Fibroblast of the conjunctiva (primary cell): Measurements from ENCODE around the gene RILPL2.
A peak's percentile ranks its signal among the peaks of the same experiment; 100 is the strongest.
"Not testable (repeated sequence)": the region's sequence is repeated elsewhere in the genome, so short reads cannot be mapped to it uniquely, and the experiment has no call there.

Source experiments
- DNase-seq: peaks from one replicate; pipeline ENCODE4 v3.0.0-alpha.2; 2010; ENCODE audit warnings: low read depth

The RILPL2 gene

GRCh38 chr12:123401753-123402683, 34.5 kb downstream of the RILPL2 start:
- no peak for DNase-seq

- DNase-seq: no peak
Observed at GRCh38 chr12:123399255-123399617, 37.2 kb downstream of the RILPL2 start.

- DNase-seq: peak; percentile 85
Observed at GRCh38 chr12:123398550-123399254, 37.8 kb downstream of the RILPL2 start.

- no peak for DNase-seq
Observed at GRCh38 chr12:123398177-123398549, 38.3 kb downstream of the RILPL2 start.

GRCh38 chr12:123397400-123397799, 39.1 kb downstream of the RILPL2 start:
- DNase-seq: no peak

- no peak for DNase-seq
Observed at GRCh38 chr12:123396954-123397353, 39.5 kb downstream of the RILPL2 start.

GRCh38 chr12:123396543-123396942, 39.9 kb downstream of the RILPL2 start:
- DNase-seq: no peak

GRCh38 chr12:123395236-123395635, 41.2 kb downstream of the RILPL2 start:
- DNase-seq: no peak

- DNase-seq: no peak
Observed at GRCh38 chr12:123393747-123394146, 42.7 kb downstream of the RILPL2 start.

GRCh38 chr12:123391546-123392343, 44.7 kb downstream of the RILPL2 start:
- DNase-seq: no peak

- DNase-seq: no peak
Observed at GRCh38 chr12:123390498-123391426, 45.7 kb downstream of the RILPL2 start.

GRCh38 chr12:123389560-123390351, 46.7 kb downstream of the RILPL2 start:
- no peak for DNase-seq

- no peak for DNase-seq
Observed at GRCh38 chr12:123388951-123389559, 47.4 kb downstream of the RILPL2 start.

GRCh38 chr12:123388177-123388950, 48.1 kb downstream of the RILPL2 start:
- DNase-seq: no peak

GRCh38 chr12:123387508-123388176, 48.8 kb downstream of the RILPL2 start:
- DNase-seq: no peak

GRCh38 chr12:123385536-123385935, 50.9 kb downstream of the RILPL2 start:
- not testable (repeated sequence) for DNase-seq

- peak; percentile 68 for DNase-seq
Observed at GRCh38 chr12:123384994-123385376, 51.5 kb downstream of the RILPL2 start.

- no peak for DNase-seq
Observed at GRCh38 chr12:123384318-123384993, 52.0 kb downstream of the RILPL2 start.
